ENCODE data around the gene LSR. TPM values are rescaled to one million over a fixed set of nuclear protein-coding genes. Genes with fewer than 3 reads are reported as not detected.

LSR gene
- total RNA-seq, 1 experiment from 2014 or later = 0.59 TPM

DNA sequence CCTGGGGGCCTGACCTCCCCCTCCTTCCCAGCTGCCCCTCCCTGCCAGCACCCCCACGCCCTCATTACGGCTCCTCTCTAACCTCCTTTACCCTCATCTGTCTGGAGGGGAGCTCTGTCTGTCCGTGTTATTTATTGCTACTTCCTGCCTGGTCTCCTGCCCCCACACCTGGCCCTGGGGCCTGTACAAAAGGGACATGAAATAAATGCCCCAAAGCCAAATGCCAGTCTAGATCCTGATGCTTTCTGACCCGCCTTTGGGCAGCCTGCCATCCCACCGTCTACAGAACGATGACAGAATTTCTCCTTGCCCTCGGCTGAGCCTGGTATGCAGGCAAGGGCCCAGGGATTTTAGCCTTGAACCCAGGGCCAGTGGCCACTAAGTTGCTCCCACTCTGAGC lies 64.8 kb downstream of the LSR start:
- H3K4me3 ChIP-seq = no peak overlapping the region
- no peaks in the 10 kb centered on the region for H3K9me3 ChIP-seq (replicated peaks)
- H3K36me3 ChIP-seq = no peaks in the 10 kb centered on the region
- DNase-seq = no peak
- no peak overlapping the region for H3K27ac ChIP-seq
- H3K27me3 ChIP-seq = no peaks in the 10 kb centered on the region
- peaks cover 7% of the 10 kb centered on the region; the same call in 1 of the 2 replicates for H3K4me1 ChIP-seq

DNA sequence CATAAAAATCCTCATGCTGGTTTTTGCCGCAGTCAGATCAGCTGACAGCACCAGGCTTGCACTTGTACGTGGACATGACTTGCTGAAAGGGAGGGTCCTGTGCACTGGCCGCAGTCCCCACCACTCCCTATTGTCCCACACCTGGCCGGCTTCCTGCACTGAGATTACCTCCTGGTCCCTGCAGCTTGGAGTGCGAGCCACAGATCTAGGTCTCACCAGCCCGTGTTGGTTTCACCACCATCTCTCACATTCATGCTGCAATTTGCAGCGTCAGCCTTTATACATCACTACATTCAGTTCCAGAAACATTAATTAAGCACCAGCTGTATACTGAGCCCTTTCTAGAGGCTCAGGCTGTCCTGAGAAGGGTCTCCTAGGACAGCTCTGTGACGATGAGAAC lies 65.2 kb downstream of the LSR start:
- H3K4me3 ChIP-seq = no peak overlapping the region
- no peaks in the 10 kb centered on the region for H3K9me3 ChIP-seq (replicated peaks)
- no peak for DNase-seq
- H3K27ac ChIP-seq = no peak overlapping the region
- H3K4me1 ChIP-seq = peaks cover 7% of the 10 kb centered on the region; the same call in 1 of the 2 replicates
- H3K36me3 ChIP-seq = no peaks in the 10 kb centered on the region
- H3K27me3 ChIP-seq = no peaks in the 10 kb centered on the region

GRCh38 chr19:35314858-35315470 lies 66.2 kb downstream of the LSR start:
- H3K27me3 ChIP-seq = no peaks in the 10 kb centered on the region
- H3K9me3 ChIP-seq (replicated peaks) = no peaks in the 10 kb centered on the region
- H3K4me1 ChIP-seq = no peaks in the 10 kb centered on the region; the same call in 1 of the 2 replicates
- no peak for DNase-seq
- H3K36me3 ChIP-seq = no peaks in the 10 kb centered on the region
- H3K4me3 ChIP-seq = no peak overlapping the region
- H3K27ac ChIP-seq = no peak overlapping the region

DNA sequence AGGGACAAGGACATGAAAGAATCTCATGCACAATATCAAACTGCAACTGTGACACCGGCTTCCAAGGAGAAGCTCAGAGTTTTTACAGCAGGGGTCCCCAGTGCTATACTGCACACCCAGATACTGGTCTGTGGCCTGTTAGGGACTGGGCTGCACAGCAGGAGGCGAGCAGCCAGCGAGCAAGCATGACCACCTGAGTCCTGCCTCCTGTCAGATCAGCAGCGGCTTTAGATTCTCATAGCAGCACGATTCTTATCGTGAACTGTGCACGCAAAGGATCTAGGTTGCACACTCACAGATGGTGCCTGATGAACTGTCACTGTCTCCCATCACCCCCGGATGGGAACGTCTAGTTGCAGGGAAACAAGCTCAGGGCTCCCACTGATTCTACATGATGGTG lies 67.1 kb downstream of the LSR start:
- Histone ChIP-seq H3K27ac (no peak overlapping the region), H3K27me3 (no peaks in the 10 kb centered on the region), H3K9me3 (replicated peaks) (no peaks in the 10 kb centered on the region), H3K4me3 (no peak overlapping the region), H3K36me3 (no peaks in the 10 kb centered on the region), H3K4me1 (no peaks in the 10 kb centered on the region; the same call in 1 of the 2 replicates)
- DNase-seq = no peak

- H3K4me3 ChIP-seq = no peak overlapping the region
- H3K27me3 ChIP-seq = no peaks in the 10 kb centered on the region
- no peaks in the 10 kb centered on the region; the same call in 1 of the 2 replicates for H3K4me1 ChIP-seq
- no peak for DNase-seq
- no peaks in the 10 kb centered on the region for H3K36me3 ChIP-seq
- no peaks in the 10 kb centered on the region for H3K9me3 ChIP-seq (replicated peaks)
- H3K27ac ChIP-seq = no peak overlapping the region
Measured at GRCh38 chr19:35316560-35316959, 67.8 kb downstream of the LSR start.

Other genes starting within 250 kb of the LSR start
- 45.5 and 49.4 TPM in 2 replicates for gene GRAMD1A, start 248.7 kb upstream of the LSR start, total RNA-seq (2014; rRNA removed; shearing (Covaris generic))
- 1.2 and 2.3 TPM in 2 replicates for gene SCN1B, start 218.5 kb upstream of the LSR start, total RNA-seq (2014; rRNA removed; shearing (Covaris generic))
- not detected in 2 replicates for gene HPN, start 207.3 kb upstream of the LSR start, total RNA-seq (2014; rRNA removed; shearing (Covaris generic))
- not detected in 2 replicates for gene FXYD3, start 133.2 kb upstream of the LSR start, total RNA-seq (2014; rRNA removed; shearing (Covaris generic))
- gene LGI4, start 113.9 kb upstream of the LSR start, total RNA-seq (2014; rRNA removed; shearing (Covaris generic)) = not detected in 2 replicates
- not detected in 2 replicates for gene FXYD1, start 110.2 kb upstream of the LSR start, total RNA-seq (2014; rRNA removed; shearing (Covaris generic))
- not detected in 2 replicates for gene FXYD7, start 105.7 kb upstream of the LSR start, total RNA-seq (2014; rRNA removed; shearing (Covaris generic))
- 4.0 and 6.6 TPM in 2 replicates for gene FXYD5, start 94.3 kb upstream of the LSR start, total RNA-seq (2014; rRNA removed; shearing (Covaris generic))
- not detected in 2 replicates for gene FAM187B, start 20.3 kb upstream of the LSR start, total RNA-seq (2014; rRNA removed; shearing (Covaris generic))
- gene USF2, start 20.0 kb downstream of the LSR start, total RNA-seq (2014; rRNA removed; shearing (Covaris generic)) = 104 and 105 TPM in 2 replicates
- 0.47 and 0.68 TPM in 2 replicates for gene HAMP, start 33.5 kb downstream of the LSR start, total RNA-seq (2014; rRNA removed; shearing (Covaris generic))
- gene MAG, start 43.2 kb downstream of the LSR start, total RNA-seq (2014; rRNA removed; shearing (Covaris generic)) = 1.2 and 3.6 TPM in 2 replicates
- gene CD22, start 80.2 kb downstream of the LSR start, total RNA-seq (2014; rRNA removed; shearing (Covaris generic)) = 0.04 TPM in 1 of 2 replicates, not detected in the other
- gene FFAR1, start 98.9 kb downstream of the LSR start, total RNA-seq (2014; rRNA removed; shearing (Covaris generic)) = not detected in 2 replicates
- gene FFAR3, start 109.5 kb downstream of the LSR start, total RNA-seq (2014; rRNA removed; shearing (Covaris generic)) = not detected in 2 replicates
- not detected in 2 replicates for gene GPR42, start 122.1 kb downstream of the LSR start, total RNA-seq (2014; rRNA removed; shearing (Covaris generic))
- not detected in 2 replicates for gene FFAR2, start 199.3 kb downstream of the LSR start, total RNA-seq (2014; rRNA removed; shearing (Covaris generic))
- gene KRTDAP, start 241.5 kb downstream of the LSR start, total RNA-seq (2014; rRNA removed; shearing (Covaris generic)) = not detected in 2 replicates